Skeletal muscle satellite cell (primary cell): ENCODE data around the gene PHLDA3.

ENCODE experiments used
- H3K27me3 ChIP-seq: 2 replicates; pipeline ENCODE4 v1.7.0; 2013; ENCODE audit warnings: low read length; ENCODE audit not compliant: control insufficient read depth, insufficient read depth
- H3K36me3 ChIP-seq: 2 replicates; pipeline ENCODE4 v1.7.0; 2013; ENCODE audit warnings: mild to moderate bottlenecking, control low read depth, low read length; ENCODE audit not compliant: insufficient read depth
- H3K4me1 ChIP-seq: 2 replicates; pipeline ENCODE4 v1.7.0; 2013; ENCODE audit warnings: low read length; ENCODE audit not compliant: control insufficient read depth, insufficient read depth
- H3K4me2 ChIP-seq: 2 replicates; pipeline ENCODE4 v1.7.0; 2013; ENCODE audit warnings: mild to moderate bottlenecking, low read length
- H3K4me3 ChIP-seq: 2 replicates; pipeline ENCODE4 v1.7.0; 2013; ENCODE audit warnings: low read length
- H3K9ac ChIP-seq: 2 replicates; pipeline ENCODE4 v1.7.0; 2013; ENCODE audit warnings: mild to moderate bottlenecking, low read depth, low read length, moderate library complexity
- H3K9me3 ChIP-seq: replicated peaks from 2 replicates; pipeline ENCODE4 v1.7.0; 2013; ENCODE audit warnings: mild to moderate bottlenecking, control low read depth, low read length

PHLDA3 gene

GRCh38 chr1:201456499-201457309 is 12.3 kb downstream of the PHLDA3 start:
- Histone ChIP-seq H3K36me3 (no peaks in the 10 kb centered on the region), H3K9ac (peak overlapping the region; percentile 72), H3K4me3 (peak overlapping the region; percentile 26), H3K4me2 (peak overlapping the region; percentile 71), H3K4me1 (peaks cover 80% of the 10 kb centered on the region), H3K9me3 (no peaks in the 10 kb centered on the region), H3K27me3 (no peaks in the 10 kb centered on the region)

GRCh38 chr1:201455098-201455497 is 13.9 kb downstream of the PHLDA3 start:
- Histone ChIP-seq H3K4me3 (no peak overlapping the region), H3K9me3 (no peaks in the 10 kb centered on the region), H3K9ac (no peak overlapping the region), H3K27me3 (no peaks in the 10 kb centered on the region), H3K36me3 (no peaks in the 10 kb centered on the region), H3K4me2 (no peak overlapping the region), H3K4me1 (peaks cover 81% of the 10 kb centered on the region)

GRCh38 chr1:201454608-201455007 is 14.4 kb downstream of the PHLDA3 start:
- Histone ChIP-seq H3K36me3 (no peaks in the 10 kb centered on the region), H3K9ac (no peak overlapping the region), H3K4me2 (peak overlapping the region; percentile 29), H3K4me3 (no peak overlapping the region), H3K27me3 (no peaks in the 10 kb centered on the region), H3K9me3 (no peaks in the 10 kb centered on the region), H3K4me1 (peaks cover 80% of the 10 kb centered on the region)

GRCh38 chr1:201452866-201453265 is 16.1 kb downstream of the PHLDA3 start:
- Histone ChIP-seq H3K36me3 (no peaks in the 10 kb centered on the region), H3K9me3 (no peaks in the 10 kb centered on the region), H3K4me2 (no peak overlapping the region), H3K9ac (no peak overlapping the region), H3K4me1 (peaks cover 89% of the 10 kb centered on the region), H3K27me3 (no peaks in the 10 kb centered on the region), H3K4me3 (no peak overlapping the region)

GRCh38 chr1:201450721-201451291 is 18.2 kb downstream of the PHLDA3 start:
- Histone ChIP-seq H3K9ac (peak overlapping the region; percentile 73), H3K4me3 (peak overlapping the region; percentile 59), H3K9me3 (no peaks in the 10 kb centered on the region), H3K4me2 (peak overlapping the region; percentile 76), H3K36me3 (no peaks in the 10 kb centered on the region), H3K4me1 (peaks cover 75% of the 10 kb centered on the region), H3K27me3 (no peaks in the 10 kb centered on the region)

- Histone ChIP-seq H3K27me3 (no peaks in the 10 kb centered on the region), H3K4me1 (peaks cover 59% of the 10 kb centered on the region), H3K9me3 (no peaks in the 10 kb centered on the region), H3K4me2 (no peak overlapping the region), H3K4me3 (no peak overlapping the region), H3K9ac (peak overlapping the region; percentile 21), H3K36me3 (no peaks in the 10 kb centered on the region)
Observed at GRCh38 chr1:201448990-201449389, 20.0 kb downstream of the PHLDA3 start.

- Histone ChIP-seq H3K27me3 (no peaks in the 10 kb centered on the region), H3K9ac (peak overlapping the region; percentile 29), H3K9me3 (no peaks in the 10 kb centered on the region), H3K4me1 (peaks cover 51% of the 10 kb centered on the region), H3K36me3 (no peaks in the 10 kb centered on the region), H3K4me2 (peak overlapping the region; percentile 51), H3K4me3 (no peak overlapping the region)
Observed at GRCh38 chr1:201447903-201448871, 20.8 kb downstream of the PHLDA3 start.

GRCh38 chr1:201445310-201445709 is 23.7 kb downstream of the PHLDA3 start:
- Histone ChIP-seq H3K9me3 (no peaks in the 10 kb centered on the region), H3K9ac (no peak overlapping the region), H3K4me1 (peaks cover 27% of the 10 kb centered on the region)

GRCh38 chr1:201444792-201445191 is 24.2 kb downstream of the PHLDA3 start:
- Histone ChIP-seq H3K9ac (no peak overlapping the region), H3K4me1 (peaks cover 21% of the 10 kb centered on the region), H3K36me3 (no peaks in the 10 kb centered on the region), H3K4me3 (no peak overlapping the region), H3K9me3 (no peaks in the 10 kb centered on the region), H3K4me2 (no peak overlapping the region), H3K27me3 (no peaks in the 10 kb centered on the region)

More at GRCh38 chr1:201445310-201445709, 23.7 kb downstream of the PHLDA3 start:
- Histone ChIP-seq H3K4me2 (no peak overlapping the region), H3K36me3 (no peaks in the 10 kb centered on the region), H3K27me3 (no peaks in the 10 kb centered on the region), H3K4me3 (no peak overlapping the region)

- peaks cover 14% of the 10 kb centered on the region for H3K4me1 ChIP-seq
- H3K4me2 ChIP-seq: no peak overlapping the region
- no peaks in the 10 kb centered on the region for H3K9me3 ChIP-seq
- H3K9ac ChIP-seq: no peak overlapping the region
- no peaks in the 10 kb centered on the region for H3K36me3 ChIP-seq
- H3K27me3 ChIP-seq: no peaks in the 10 kb centered on the region
- no peak overlapping the region for H3K4me3 ChIP-seq
Observed at GRCh38 chr1:201443747-201444146, 25.2 kb downstream of the PHLDA3 start.

GRCh38 chr1:201436969-201437368 is 32.0 kb downstream of the PHLDA3 start:
- Histone ChIP-seq H3K4me3 (no peak overlapping the region), H3K27me3 (no peaks in the 10 kb centered on the region), H3K36me3 (no peaks in the 10 kb centered on the region), H3K4me1 (peaks cover 9% of the 10 kb centered on the region), H3K9ac (no peak overlapping the region), H3K9me3 (no peaks in the 10 kb centered on the region), H3K4me2 (no peak overlapping the region)
